ENCODE measurements around the gene CRYL1. TPM values are rescaled to one million over a fixed set of nuclear protein-coding genes. Genes with fewer than 3 reads are reported as not detected.

The CRYL1 gene
- total and polyA plus RNA-seq, 2 of the 8 experiments (the other 6 are each of a cell fraction or from before 2014, with no cell fraction given), result 1.9 to 6.4 TPM

DNA sequence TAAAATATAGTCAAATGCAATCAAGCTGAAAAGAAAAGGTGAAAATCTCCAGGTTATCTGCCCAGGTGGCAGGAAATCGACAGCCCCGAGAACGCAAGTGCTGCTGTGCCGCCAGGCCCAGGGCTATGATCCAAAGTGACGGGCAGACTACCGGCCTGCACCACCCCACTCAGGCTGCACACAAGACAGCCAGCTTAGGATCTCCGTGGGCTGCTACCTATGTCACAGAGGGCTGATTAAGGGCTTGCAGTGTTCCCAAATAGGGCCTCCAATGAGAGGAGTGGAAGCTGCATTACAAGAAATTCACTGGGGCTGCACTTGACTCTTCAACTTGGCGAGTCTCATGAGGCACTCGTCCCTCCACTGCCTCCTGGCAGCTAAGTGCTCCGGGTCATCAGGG lies 121.8 kb downstream of the CRYL1 start:
- H4K91ac ChIP-seq (replicated peaks; ENCODE audit: insufficient read length, low read length), result no peak overlapping the region
- no peaks in the 10 kb centered on the region for H3K79me1 ChIP-seq (ENCODE audit: low read depth, low read length)
- no peaks in the 10 kb centered on the region for H3K9me3 ChIP-seq (ENCODE audit: insufficient read depth in 2 of 2, low read depth in 1 of 2, low read length in 1 of 2)
- no peak overlapping the region for H3K18ac ChIP-seq (ENCODE audit: extremely low read depth, low read length)
- H4K5ac ChIP-seq (ENCODE audit: insufficient read length, low read depth, low read length), result no peak overlapping the region
- 0 out of 2 replicates have a peak overlapping the region, but pooled peaks have one; percentile 38 for H4K8ac ChIP-seq (ENCODE audit: extremely low read depth, insufficient read depth, low read length)
- peaks cover 0 to 9% (median 5%) of the 10 kb centered on the region in 4 experiments; a peak in 6 of 7 replicates for H3K4me1 ChIP-seq (replicated peaks in 1 of 4; ENCODE audit: control insufficient read depth in 3 of 4, insufficient read depth in 4 of 4, low read length in 3 of 4)
- H4K20me1 ChIP-seq (replicated peaks in 1 of 2; ENCODE audit: control insufficient read depth in 1 of 2, insufficient read depth in 2 of 2, low read length in 2 of 2), result no peaks in the 10 kb centered on the region
- no peak overlapping the region for H3K14ac ChIP-seq (ENCODE audit: insufficient read length)
- no peaks in the 10 kb centered on the region for H3K36me3 ChIP-seq (ENCODE audit: control insufficient read depth in 2 of 4, insufficient read depth in 4 of 4, low read length in 3 of 4)
- H3K23ac ChIP-seq (ENCODE audit: insufficient read length), result no peak overlapping the region
- H3K23me2 ChIP-seq (ENCODE audit: low read depth, low read length), result 0 out of 2 replicates have a peak, but pooled peaks cover 2% of the 10 kb centered on the region
- H2AK5ac ChIP-seq (ENCODE audit: low read depth, low read length), result no peak overlapping the region
- H2AFZ ChIP-seq (ENCODE audit: low read length), result no peak overlapping the region
- H3K4me2 ChIP-seq (ENCODE audit: insufficient read depth in 1 of 2, low read depth in 2 of 2, low read length in 2 of 2), result no peak overlapping the region
- H2BK12ac ChIP-seq (ENCODE audit: low read depth, low read length), result no peak overlapping the region
- ChIA-PET POLR2A (ENCODE audit: partially characterized antibody) (no interaction called here), CTCF (ENCODE audit: partially characterized antibody) (interaction anchor here (1.6 kb wide), 1 partner anchor 27 kb away, joined by 4 read pairs; no protein-coding TSS in a partner anchor)
- no peak overlapping the region for H3K4me3 ChIP-seq (ENCODE audit: extremely low read depth in 1 of 4, insufficient read depth in 2 of 4, low read depth in 3 of 4, low read length in 4 of 4)
- peaks cover 0 to 3% (median 0%) of the 10 kb centered on the region in 4 experiments; a peak in 4 of 7 replicates for H3K27me3 ChIP-seq (replicated peaks in 1 of 4; ENCODE audit: control insufficient read depth in 3 of 4, extremely low read depth in 1 of 4, insufficient read depth in 3 of 4, low read length in 3 of 4)
- peak overlapping the region; percentile 83; the same call in 1 of the 2 replicates for H2BK15ac ChIP-seq (ENCODE audit: low read length)
- 93% methylated on average over 10 of the region's 10 CpGs; no CpG with 5 or more reads in 1 of the 2 experiments for WGBS, 2 experiments (ENCODE audit: extremely low coverage in 1 of 2, insufficient coverage in 1 of 2, insufficient read length in 1 of 2, insufficient replicate concordance in 2 of 2, low coverage in 1 of 2, low lambda C conversion rate in 2 of 2, missing lambda C conversion rate in 1 of 2)
- no peak overlapping the region for H3K4ac ChIP-seq (replicated peaks; ENCODE audit: insufficient read length, low read depth, low read length)
- FAIRE-seq, result no peak
- no peak for DNase-seq (ENCODE audit: low read depth in 1 of 2, low spot score in 2 of 2)
- H3K27ac ChIP-seq (ENCODE audit: low read depth, low read length), result no peak overlapping the region
- no peaks in the 10 kb centered on the region for H3K79me2 ChIP-seq (ENCODE audit: control insufficient read depth in 1 of 2, insufficient read depth in 2 of 2, low read length in 2 of 2)
- no peak overlapping the region for H3K9ac ChIP-seq (replicated peaks in 1 of 4; ENCODE audit: extremely low read depth in 1 of 4, low read depth in 3 of 4, low read length in 3 of 4)
- H2BK5ac ChIP-seq (ENCODE audit: low read depth, low read length), result no peak overlapping the region
- no peak overlapping the region for H2BK20ac ChIP-seq (ENCODE audit: low read length)
- no peak overlapping the region for H2BK120ac ChIP-seq (replicated peaks; ENCODE audit: low read depth, low read length)
- no peak overlapping the region for H3K56ac ChIP-seq (replicated peaks; ENCODE audit: insufficient read length, low read depth, low read length)
- TF ChIP-seq POLR2AphosphoS5 (IDR thresholded peaks at IDR 0.05; ENCODE audit: low read depth, low read length) (no peak), SRF (IDR thresholded peaks at IDR 0.05; ENCODE audit: low read depth, low read length) (no peak), TBP (IDR thresholded peaks at IDR 0.05; ENCODE audit: low read depth, low read length) (no peak), MAFK (IDR thresholded peaks at IDR 0.05; ENCODE audit: low read depth, low read length) (no peak), SP4 (IDR thresholded peaks at IDR 0.05; ENCODE audit: low read length) (no peak), CEBPB (IDR thresholded peaks at IDR 0.05; ENCODE audit: low read depth, low read length) (no peak), KDM4A (IDR thresholded peaks at IDR 0.05; ENCODE audit: low read depth, low read length, severe bottlenecking) (no peak), BRCA1 (IDR thresholded peaks at IDR 0.05; ENCODE audit: low read depth, low read length) (no peak), PHF8 (conservative IDR thresholded peaks at IDR 0.05; ENCODE audit: low read depth, low read length) (no peak)
